GM21717 (cell line): ENCODE results near the gene ADGRL3.
A peak's percentile ranks its signal among the peaks of the same experiment; 100 is the strongest.
"Not testable (repeated sequence)": the region's sequence is repeated elsewhere in the genome, so short reads cannot be mapped to it uniquely, and the experiment has no call there.

Experiments
- ATAC-seq: cut with Tn5 transposase; IDR thresholded peaks from one replicate; pipeline ENCODE4 v1.9.1; 2021; ENCODE audit warnings: mild to moderate bottlenecking, moderate library complexity; ENCODE audit not compliant: unreplicated experiment

Gene ADGRL3

DNA sequence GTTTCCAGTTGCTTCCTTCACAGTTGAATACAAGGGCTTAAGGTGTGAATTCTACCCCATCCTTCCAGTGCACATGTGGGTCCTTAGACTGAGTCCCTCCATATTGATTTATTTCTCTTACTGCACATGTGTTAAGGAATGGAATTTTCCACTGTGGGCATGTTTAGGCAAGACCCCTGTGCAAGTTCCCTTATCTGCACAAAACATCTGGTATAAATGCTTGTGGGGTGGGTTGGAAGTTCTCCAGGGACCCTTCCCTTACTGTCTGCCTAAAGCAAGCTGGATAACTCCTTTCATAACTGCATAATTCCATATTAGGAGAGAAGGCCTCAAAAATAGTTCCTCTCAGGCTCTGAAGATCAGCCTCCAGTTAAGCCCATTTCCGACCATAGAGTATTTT, 570.9 kb downstream of the ADGRL3 start:
- no peak for ATAC-seq

DNA sequence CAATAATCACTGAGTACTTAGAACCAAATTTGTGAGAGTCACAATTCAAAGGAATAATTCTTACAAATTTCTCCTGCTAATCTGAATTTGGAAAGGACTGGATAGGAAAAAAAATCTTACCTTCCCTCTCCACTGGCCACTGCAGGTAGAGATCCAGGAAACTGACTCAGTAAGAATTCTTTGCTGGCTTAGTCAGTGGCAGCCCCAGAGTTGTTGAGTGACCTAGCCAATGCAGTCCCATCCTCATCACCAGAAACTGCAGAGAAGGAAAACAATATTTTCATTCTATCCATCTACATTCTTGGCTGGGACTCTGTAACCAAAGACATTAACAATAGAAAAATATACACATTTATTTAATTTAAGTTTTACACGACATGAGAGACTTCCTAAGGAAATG, 572.0 kb downstream of the ADGRL3 start:
- no peak for ATAC-seq

DNA sequence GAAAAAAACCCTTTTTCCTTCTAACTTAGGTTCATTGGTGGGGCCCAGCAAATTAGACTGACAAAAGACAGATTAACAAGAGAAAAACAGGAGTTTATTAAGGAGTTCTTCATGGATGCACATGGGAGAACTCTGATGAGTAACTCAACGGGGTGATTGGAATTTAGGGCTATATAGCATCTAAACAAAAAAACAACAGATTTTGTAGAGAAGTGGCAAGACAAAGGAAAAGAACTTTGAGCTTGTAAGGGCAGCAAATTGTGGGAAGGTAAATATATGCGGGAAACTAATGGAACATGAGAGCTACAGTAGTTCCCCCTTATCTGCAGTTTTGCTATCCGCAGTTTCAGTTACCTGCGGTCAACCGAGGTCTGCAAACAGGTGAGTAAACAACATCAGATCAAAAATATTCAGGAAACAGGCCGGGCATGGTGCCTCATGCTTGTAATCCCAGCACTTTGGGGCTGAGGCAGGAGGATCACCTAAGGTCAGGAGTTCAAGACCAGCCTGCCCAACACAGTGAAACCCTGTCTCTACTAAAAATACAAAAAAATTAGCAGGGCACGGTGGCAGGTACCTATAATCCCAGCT, 573.6 kb downstream of the ADGRL3 start:
- ATAC-seq = no peak

DNA sequence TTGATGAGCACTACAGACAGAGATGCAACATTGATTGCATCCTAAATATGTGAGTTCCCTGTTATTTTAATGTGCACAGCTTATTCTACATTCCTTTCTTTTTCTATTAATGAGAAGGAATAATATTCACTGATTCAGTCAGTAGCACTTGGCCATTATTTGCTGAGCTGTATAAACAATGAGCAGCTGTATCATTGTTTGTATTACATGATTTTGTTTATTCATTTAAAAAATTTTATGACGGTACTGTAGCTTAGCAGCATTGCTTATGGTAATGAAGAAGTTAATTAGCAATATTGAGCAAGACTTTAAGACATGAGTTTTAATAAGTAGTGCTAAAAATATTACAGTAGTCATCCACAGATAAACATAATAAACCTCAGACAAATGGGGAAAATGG, 582.0 kb downstream of the ADGRL3 start:
- ATAC-seq = no peak

DNA sequence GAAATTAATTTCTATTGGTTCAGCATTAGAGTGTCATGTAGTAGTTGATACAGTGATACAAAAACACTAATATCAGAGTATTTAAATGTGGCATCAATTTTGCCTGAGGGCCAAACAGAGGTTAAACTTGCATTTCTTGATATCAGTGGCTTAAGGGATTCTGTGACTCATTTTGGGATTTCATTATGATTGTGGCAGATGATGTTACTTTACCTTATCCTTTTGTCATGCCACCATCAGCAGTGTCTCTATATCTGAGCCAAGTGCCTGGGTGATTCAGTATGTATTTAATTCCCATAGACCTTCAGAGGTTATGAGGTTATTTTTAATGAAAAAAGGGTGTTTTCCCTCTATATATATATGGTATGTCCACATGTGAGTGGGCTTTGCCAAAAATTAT, 582.9 kb downstream of the ADGRL3 start:
- peak; percentile 92 for ATAC-seq

DNA sequence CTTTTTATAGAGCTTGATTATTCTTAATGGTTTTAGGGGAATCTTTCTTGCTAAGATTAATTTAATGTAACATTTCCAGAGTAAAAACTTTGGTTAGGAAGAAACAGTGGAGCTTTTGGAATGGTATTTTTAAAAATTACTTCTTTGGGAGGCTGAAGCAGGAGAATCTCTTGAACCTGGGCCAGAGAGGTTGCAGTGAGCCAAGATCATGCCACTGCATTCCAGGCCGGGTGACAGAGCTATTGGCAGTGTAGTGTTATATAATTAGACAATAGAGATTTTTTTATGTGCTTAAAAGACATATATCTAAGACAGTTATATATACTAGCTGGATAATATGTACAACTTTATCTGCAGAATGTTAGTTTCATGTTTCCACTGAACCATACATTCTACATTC, 585.6 kb downstream of the ADGRL3 start:
- ATAC-seq = no peak

DNA sequence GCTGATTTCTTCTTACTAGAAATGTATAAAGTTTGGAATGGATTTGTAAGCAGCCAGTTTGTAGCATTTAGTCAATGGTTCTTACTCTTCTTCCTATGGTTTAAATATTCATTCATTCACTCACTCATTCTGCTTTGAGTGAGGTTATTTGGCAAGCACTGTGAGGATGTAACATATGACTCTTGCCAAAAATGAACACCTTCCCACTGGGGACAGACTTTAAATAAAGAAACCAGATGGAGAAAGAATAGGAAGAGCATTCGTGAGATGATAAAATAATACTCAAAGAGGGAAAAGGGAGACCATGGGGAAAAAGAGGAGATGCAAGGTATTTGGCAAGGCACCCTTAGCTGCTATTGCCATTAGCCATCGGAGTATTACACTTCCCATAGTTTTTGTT, 586.1 kb downstream of the ADGRL3 start:
- ATAC-seq = no peak

DNA sequence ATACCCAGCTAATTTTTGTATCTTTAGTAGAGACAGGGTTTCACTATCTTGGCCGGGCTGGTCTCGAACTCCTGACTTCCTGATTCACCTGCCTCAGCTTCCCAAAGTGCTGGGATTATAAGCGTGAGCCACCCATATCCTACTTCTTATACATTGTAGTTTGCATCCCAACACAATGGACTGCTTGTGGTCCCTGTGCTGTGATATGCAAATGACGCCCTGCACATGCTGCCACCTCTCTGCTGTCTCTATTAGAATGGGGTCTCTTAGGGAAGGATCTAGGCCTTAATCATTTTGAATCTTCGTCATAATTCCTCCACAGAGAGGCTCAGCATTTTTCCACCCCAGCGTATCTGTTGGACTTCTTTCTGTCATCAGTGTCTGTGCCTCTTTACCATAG, 595.9 kb downstream of the ADGRL3 start:
- ATAC-seq = no peak

DNA sequence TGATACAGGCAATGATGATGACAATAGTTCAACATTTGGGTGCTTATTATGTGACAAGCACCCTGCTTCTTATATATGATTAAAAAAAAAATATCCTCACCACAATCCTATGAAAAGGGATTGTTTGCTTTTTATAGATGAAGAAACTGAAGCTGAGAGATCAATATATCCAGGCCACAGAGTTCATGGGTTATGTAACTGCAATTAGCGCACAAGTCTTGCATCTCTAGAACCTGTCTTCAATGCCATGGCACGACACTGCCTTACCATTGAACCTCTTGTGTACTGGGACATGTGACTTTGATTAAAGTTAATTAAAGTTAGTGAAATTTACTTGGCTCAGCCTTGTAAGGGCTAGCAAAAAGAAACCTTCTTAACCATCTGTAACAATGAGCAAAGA, 599.7 kb downstream of the ADGRL3 start:
- no peak for ATAC-seq

DNA sequence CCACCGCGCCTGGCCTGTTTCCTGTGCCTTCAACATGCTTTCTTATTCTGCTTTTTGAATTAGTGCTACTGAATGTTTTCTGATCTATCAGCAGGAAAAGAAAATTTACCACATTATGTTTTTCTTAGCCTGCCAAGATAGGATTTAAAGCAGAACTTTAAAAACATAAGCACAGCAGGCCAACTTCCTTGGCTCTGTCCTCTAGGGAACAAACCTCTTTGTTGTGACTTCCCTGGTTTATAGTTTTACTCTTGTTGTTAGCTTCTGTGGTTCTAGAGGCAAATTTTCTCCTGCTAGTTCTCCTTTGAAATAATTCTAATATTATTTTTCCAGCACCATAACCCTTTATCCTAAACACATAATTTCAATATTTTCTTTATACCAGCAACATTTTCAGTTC, 605.1 kb downstream of the ADGRL3 start:
- ATAC-seq = no peak

DNA sequence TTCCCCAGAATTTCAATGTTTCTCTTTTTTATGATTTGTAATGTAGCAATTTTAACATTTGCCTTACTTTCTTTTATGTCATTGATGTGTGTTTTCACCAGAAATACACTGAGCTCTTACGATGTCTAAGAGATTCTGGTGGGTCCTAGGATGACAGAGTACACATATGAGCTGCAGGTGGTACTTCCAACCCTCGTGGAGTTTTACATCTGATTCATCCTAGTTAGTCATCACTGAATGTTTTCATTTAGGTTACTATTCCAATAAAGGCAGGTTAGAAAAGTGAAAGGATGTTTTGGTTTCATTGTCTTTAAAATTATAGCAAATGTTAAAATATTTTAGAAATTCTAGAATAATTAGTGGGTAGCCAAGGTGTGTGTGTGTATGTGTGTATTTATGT, 605.9 kb downstream of the ADGRL3 start:
- no peak for ATAC-seq

DNA sequence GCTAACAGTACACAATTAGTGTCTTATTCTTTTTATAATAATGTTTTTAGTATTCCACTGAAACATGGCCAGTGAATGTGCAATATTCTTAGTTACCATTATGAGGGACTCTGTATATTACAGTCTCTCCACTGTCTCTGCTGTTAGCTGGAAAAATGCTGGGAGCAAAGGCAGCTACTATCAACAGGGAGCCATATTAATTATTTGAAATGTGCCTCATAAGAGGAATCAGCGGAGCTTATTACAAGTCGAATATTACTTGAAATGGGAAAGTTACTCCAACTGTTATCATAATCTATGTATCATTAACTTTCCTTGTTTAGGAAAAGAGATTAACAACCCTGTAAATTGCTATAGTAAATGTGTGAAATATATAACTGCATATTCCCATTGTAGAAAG, 612.0 kb downstream of the ADGRL3 start:
- no peak for ATAC-seq

DNA sequence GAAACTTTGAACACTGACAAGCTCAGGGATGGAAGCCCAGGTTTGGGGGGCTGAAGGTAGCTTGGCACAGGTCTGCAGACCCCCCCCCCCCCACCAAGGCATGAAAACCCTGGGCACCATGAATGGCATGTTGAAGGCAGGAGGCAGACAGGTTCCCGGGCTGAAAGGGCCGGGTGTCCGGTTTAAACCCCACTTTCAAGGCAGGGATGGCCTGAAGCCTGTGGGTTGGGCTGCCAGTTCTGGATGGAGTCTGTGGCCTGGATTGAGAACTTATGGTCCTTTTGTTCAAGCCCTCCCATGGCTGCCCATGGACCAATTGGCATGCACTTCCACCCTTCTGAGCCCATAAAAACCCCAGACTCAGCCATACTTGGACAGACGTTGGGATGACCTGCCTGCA, 616.9 kb downstream of the ADGRL3 start:
- ATAC-seq = no peak

DNA sequence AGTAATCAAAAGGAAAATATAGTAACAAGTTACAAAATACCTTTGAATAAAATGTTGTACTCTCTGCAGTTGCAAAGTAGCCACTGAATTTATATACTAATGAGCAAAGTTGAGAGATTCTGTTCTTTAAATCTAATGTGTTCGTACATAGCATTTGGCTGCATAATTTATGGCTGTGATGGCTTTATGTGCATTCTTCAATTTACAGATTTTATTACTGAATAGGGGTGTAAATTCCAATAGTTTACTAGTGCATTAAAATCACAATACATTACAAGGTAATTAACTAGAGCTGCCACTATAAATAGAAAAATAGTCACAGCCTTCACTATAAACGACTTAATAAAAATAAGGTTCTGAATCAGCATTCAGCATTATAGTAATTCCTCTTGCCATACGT, 620.0 kb downstream of the ADGRL3 start:
- no peak for ATAC-seq

DNA sequence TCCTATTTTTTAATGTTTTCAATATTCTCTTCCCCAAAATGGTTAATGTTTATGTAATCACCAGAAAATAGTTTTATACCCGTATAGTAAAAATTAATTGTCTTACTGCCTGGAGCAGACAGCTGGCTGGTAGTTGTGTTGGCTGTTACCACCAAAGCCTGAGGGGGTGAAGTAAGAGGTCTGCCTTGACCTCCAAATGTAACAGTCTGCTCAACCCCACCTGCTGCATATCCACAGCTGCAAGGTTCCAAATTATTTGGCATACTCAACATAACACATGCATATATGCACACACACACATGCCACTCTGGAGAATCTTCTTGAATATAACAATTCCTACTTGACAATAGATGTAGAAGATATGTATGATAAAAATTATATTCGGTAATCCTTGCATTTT, 624.3 kb downstream of the ADGRL3 start:
- ATAC-seq = no peak

DNA sequence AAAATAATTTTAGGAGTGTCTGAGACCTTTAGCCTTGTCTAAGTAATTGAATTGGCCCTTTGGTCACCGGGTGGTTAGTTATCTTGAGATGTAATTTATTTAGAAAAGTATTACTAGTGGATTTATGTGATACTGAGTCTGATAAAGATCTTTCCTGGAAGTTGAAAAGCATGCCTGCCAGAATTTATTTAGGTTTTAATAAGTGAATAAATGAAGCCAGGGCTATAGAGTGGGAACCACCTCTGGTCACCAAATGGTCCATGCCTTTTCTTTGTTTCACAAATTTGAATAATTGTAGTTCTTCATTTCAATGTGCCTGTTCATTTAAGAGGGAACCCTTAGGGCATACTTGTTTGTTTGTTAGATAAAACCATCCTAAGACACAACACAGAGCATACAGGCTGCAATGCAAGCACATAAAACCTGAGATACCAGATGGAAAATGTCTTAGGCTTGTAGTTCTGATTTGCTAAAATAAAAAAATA, 627.8 kb downstream of the ADGRL3 start:
- ATAC-seq = no peak

DNA sequence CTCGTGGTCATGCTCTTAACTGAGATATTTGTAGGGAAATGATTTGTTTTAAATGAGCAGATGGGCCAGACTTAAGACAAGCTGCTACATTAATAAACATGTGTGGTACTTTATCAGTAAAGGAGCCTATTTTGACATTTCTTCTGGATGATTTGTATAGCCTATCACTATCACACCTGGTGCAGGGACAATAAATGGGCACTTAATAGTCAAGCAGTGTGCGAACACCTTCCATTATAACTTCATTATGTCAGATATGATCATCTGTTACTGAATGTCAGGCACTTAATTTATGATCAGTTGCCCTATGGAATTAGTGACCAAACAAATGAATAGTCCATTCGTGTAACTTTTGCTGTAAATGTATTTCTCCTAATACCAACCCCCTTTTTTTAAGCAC, 628.8 kb downstream of the ADGRL3 start:
- no peak for ATAC-seq

DNA sequence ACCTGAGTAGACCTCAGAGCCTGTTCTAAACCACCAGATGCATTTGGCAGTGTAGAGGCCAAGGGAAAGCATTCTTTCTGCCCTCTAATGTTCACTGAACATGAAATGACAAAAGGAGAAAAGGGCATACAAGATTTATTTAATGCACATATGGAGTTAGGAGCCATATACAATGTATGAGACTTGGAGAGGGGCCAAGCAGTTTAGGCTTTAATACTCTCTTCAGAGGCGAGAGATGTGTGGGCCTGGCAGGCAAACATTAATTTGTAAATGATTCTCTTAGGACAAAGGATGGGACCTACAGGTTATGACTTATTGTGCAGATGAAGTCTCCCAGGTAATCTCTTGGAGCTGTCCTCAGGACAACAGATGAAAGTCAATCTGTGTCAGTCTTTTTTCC, 631.9 kb downstream of the ADGRL3 start:
- ATAC-seq = no peak

DNA sequence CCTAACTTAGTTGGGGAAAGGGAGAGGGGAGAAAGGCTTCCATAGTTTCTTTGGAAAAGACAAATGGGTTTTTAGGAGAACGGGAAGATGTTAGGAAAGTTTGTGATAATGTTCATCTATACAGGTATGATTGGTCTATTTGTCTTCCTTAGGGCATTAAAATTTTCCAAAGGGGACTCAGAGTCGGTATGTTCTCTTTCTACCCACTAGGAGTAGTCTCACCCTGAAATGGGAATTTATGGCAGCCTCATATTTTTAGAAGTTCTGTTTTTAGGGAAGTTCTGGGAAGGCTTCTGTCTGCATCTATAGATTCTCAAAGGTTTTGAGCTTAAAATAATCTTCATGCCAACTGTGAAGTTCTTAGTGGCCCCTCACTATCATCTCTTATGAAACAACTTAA, 637.3 kb downstream of the ADGRL3 start:
- ATAC-seq = no peak

DNA sequence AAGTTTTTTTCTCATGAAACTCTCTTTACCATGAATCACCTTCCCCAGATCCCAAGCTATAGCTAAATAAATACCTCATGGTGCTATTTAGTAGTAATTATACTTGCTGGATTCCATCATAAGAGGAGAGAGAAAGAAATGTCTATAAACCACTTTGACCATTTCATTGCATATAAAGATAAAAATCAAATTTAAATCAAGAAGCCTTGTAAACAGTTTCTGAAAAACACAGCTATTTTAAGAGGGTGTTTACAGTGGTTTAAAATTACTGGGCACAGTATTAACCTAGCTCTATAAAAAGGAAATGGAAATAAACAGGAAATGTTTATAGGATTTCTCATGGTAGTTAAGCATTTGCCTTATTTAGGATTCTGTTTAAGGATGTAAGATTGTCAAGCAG, 637.9 kb downstream of the ADGRL3 start:
- no peak for ATAC-seq

DNA sequence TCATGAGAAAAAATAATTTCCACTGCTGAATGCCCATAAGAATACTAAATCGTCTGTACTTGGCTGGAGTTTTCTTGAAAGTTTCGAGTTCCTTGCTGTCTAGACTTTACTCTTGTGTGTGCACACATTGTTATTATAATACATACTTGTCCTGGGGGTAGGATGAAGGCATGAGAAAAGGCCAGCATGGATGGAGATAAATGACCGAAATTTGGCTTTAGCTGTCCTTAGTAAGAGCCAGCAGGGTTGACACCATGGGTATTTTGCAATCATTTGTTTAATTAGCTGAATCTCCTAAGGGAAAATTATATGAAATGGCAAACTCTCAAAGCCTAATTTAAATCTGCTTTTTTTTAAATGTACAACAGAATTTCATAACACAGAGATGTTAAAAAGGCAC, 641.6 kb downstream of the ADGRL3 start:
- ATAC-seq = no peak

DNA sequence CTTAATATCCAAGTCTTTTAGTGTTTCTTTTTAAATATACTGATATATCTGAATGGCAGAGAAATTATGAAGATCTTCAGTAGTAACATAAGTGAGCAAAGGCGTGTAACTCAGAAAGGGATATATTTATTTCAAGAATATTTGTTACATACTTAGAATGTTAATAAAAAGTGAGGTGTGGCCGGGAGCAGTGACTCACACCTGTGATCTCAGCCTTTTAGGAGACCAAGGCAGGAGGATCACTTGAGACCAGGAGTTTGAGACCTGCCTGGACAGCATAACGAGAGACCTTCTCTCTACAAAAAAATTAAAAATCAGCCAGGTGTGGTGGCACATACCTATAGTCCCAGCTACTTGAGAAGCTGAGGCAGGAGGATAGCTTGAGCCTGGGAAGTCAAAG, 651.0 kb downstream of the ADGRL3 start:
- no peak for ATAC-seq

DNA sequence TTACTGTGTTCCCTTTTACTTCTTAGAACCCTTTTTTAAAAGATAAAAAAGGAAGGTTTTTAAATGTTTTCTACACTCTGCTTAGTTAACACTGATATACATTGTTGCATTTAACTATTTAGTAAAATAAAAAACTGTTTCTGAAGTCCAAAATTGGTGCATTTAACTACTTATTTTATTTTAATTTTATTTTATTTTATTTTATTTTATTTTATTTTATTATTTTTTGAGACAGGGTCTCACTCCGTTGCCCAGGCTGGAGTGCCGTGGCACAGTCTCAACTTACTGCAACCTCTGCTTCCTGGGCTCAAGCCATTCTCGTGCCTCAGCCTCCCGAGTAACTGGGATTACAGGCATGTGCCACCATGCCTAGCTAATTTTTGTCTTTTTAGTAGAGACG, 652.0 kb downstream of the ADGRL3 start:
- not testable (repeated sequence) for ATAC-seq

DNA sequence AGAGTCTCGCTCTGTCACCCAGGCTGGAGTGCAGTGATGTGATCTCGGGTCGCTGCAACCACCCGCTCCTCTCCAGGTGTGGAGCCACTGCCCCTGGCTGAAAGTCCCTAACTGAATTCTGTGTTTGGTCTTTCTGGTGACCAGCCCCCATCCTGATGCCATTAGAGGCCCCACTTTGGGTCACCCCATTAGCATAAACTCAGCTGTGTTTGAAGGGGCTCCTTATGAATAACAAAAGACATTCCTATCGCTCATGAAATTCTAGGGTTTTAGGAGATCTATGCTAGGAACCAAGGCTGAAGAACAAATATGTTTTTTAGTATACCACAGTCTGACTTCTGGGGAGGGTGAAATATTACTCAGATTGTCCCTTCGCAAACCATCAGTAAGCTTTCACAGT, 652.9 kb downstream of the ADGRL3 start:
- ATAC-seq = no peak
